Measurements from ENCODE around the gene SPTBN5. TPM values are rescaled to one million over a fixed set of nuclear protein-coding genes. Genes with fewer than 3 reads are reported as not detected.

The SPTBN5 gene
- total RNA-seq, 1 experiment from 2014 or later = 0.96 TPM

DNA sequence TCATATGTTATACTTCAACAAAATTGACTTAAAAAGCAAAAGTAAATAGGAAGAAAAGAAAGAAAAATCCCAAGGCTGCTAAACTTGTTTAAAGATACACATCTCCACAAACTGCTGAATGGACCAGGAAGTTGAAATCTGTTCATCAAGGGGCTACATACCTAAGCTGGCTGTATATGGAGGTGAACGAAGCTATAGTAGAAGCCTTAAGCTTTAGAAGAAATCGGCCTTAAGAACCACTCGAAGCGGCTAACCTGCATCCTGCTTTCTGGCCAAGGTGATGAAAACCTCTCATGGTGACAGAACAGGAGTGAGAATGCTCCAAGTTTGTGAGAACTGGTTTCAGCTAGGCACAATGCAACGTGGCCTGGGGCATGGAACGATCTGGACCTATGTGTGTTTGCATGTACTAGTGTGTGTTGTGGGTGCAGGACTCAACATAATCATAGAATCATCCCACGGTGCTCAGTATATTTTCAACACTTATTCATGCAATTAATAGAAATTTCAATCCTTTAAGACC lies 31.3 kb upstream of the SPTBN5 start:
- CTCF ChIA-PET = no interaction called here
- H3K9me2 ChIP-seq (ENCODE audit: insufficient read depth) = no peaks in the 10 kb centered on the region
- H3K27ac ChIP-seq (ENCODE audit: low read depth, low read length) = no peak overlapping the region
- intact Hi-C loops (cut with micrococcal nuclease) = no loop called here
- H2AFZ ChIP-seq (ENCODE audit: low read depth, low read length, poor library complexity, severe bottlenecking) = no peak overlapping the region
- peaks cover under 1 to 21% of the 10 kb centered on the region in 2 experiments; a peak in 3 of 4 replicates for H3K4me1 ChIP-seq (ENCODE audit: control insufficient read depth in 1 of 2, insufficient read depth in 2 of 2, low read length in 2 of 2)
- H3K4me2 ChIP-seq (ENCODE audit: low read length) = no peak overlapping the region
- RAD21 ChIA-PET (ENCODE audit: low non-redundant PET in 1 of 2, low total read pairs in 2 of 2, uncharacterized antibody in 2 of 2, unreplicated experiment in 2 of 2) = no interaction called here
- no peaks in the 10 kb centered on the region for H3K9me3 ChIP-seq (ENCODE audit: control insufficient read depth in 1 of 2, insufficient read depth in 1 of 2, low read depth in 1 of 2, low read length in 2 of 2)
- H4K20me1 ChIP-seq (ENCODE audit: insufficient read depth) = no peaks in the 10 kb centered on the region
- peaks cover 0 to 20% of the 10 kb centered on the region in 2 experiments; a peak in 1 of 4 replicates for H3K36me3 ChIP-seq (ENCODE audit: control insufficient read depth in 1 of 2, insufficient read depth in 2 of 2, low read length in 2 of 2)
- no peak overlapping the region for H3K4me3 ChIP-seq (replicated peaks in 1 of 2; ENCODE audit: low read depth in 1 of 2, low read length in 2 of 2)
- no peak for ATAC-seq
- H3K27me3 ChIP-seq (ENCODE audit: insufficient read depth, low read length) = no peaks in the 10 kb centered on the region
- BruUV-seq (replicated peaks) = no TSS peak
- peaks cover 35% of the 10 kb centered on the region; the same call in 1 of the 2 replicates for H3K79me2 ChIP-seq (ENCODE audit: insufficient read depth, low read length)
- DNase-seq (ENCODE audit: low read depth, low spot score) = no peak
- TF ChIP-seq ELF1 (IDR thresholded peaks at IDR 0.05; ENCODE audit: borderline replicate concordance, low read depth) (no peak), JUND (IDR thresholded peaks at IDR 0.05) (no peak), EGR1 (IDR thresholded peaks at IDR 0.05; ENCODE audit: low read depth) (no peak), SIN3A (IDR thresholded peaks at IDR 0.05; ENCODE audit: low read depth) (no peak), ATF3 (IDR thresholded peaks at IDR 0.05) (no peak), TCF7L2 (IDR thresholded peaks at IDR 0.05; ENCODE audit: borderline replicate concordance, extremely low read depth, insufficient read depth, insufficient read length) (no peak), EZH2phosphoT487 (IDR thresholded peaks at IDR 0.05; ENCODE audit: borderline replicate concordance) (no peak)
- TF ChIP-seq, protein P1, sequence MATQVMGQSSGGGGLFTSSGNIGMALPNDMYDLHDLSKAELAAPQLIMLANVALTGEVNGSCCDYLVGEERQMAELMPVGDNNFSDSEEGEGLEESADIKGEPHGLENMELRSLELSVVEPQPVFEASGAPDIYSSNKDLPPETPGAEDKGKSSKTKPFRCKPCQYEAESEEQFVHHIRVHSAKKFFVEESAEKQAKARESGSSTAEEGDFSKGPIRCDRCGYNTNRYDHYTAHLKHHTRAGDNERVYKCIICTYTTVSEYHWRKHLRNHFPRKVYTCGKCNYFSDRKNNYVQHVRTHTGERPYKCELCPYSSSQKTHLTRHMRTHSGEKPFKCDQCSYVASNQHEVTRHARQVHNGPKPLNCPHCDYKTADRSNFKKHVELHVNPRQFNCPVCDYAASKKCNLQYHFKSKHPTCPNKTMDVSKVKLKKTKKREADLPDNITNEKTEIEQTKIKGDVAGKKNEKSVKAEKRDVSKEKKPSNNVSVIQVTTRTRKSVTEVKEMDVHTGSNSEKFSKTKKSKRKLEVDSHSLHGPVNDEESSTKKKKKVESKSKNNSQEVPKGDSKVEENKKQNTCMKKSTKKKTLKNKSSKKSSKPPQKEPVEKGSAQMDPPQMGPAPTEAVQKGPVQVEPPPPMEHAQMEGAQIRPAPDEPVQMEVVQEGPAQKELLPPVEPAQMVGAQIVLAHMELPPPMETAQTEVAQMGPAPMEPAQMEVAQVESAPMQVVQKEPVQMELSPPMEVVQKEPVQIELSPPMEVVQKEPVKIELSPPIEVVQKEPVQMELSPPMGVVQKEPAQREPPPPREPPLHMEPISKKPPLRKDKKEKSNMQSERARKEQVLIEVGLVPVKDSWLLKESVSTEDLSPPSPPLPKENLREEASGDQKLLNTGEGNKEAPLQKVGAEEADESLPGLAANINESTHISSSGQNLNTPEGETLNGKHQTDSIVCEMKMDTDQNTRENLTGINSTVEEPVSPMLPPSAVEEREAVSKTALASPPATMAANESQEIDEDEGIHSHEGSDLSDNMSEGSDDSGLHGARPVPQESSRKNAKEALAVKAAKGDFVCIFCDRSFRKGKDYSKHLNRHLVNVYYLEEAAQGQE (IDR thresholded peaks at IDR 0.05; ENCODE audit: low read depth) = no peak
- TF ChIP-seq, protein P2, sequence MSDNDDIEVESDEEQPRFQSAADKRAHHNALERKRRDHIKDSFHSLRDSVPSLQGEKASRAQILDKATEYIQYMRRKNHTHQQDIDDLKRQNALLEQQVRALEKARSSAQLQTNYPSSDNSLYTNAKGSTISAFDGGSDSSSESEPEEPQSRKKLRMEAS (IDR thresholded peaks at IDR 0.05) = no peak
- POLR2A ChIA-PET = no interaction called here
- no peak overlapping the region for H3K9ac ChIP-seq (ENCODE audit: low read length)

Data from HCT116 (cell line).